Amygdala (tissue), 56 donors: Measurements from ENCODE around the gene DCUN1D2.
"Not testable (repeated sequence)": the region's sequence is repeated elsewhere in the genome, so short reads cannot be mapped to it uniquely, and the experiment has no call there.

Source experiments
- DNase-seq, 56 donors: peaks; one replicate each; lab custom pipeline; 2025; lab: John Stamatoyannopoulos, UW

The DCUN1D2 gene

DNA sequence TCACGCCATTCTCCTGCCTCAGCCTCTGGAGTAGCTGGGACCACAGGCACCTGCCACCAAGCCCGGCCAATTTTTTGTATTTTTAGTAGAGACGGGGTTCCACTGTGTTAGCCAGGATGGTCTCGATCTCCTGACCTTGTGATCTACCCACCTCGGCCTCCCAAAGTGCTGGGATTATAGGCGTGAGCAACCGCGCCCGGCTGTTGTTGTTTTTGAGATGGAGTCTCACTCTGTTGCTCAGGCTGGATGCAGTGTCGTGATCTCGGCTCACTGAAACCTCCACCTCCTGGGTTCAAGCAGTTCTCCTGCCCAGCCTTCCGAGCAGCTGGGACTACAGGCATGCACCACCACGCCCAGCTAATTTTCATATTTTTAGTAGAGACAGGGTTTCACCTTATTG, 31.9 kb upstream of the DCUN1D2 start:
- DNase-seq: not testable (repeated sequence)

- no peak for DNase-seq
Observed at GRCh38 chr13:113520571-113520970, 30.1 kb upstream of the DCUN1D2 start.

DNA sequence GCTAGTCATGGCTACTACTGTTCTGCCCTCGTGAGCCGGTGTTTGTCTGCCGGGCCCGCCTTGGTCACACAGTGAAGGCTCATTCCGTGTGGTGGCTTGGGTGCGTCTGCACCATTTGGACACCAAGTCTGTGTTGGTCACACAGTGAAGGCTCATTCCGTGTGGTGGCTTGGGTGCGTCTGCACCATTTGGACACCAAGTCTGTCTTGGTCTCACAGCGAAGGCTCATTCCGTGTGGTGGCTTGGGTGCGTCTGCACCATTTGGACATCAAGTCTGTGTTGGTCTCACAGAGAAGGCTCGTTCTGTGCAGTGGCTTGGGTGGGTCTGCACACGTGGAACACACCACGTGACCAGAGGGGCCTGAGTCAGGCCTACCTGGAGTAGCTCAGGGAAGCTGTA, 29.0 kb upstream of the DCUN1D2 start:
- no peak for DNase-seq

- DNase-seq: no peak
Observed at GRCh38 chr13:113518076-113518803, 27.7 kb upstream of the DCUN1D2 start.

DNA sequence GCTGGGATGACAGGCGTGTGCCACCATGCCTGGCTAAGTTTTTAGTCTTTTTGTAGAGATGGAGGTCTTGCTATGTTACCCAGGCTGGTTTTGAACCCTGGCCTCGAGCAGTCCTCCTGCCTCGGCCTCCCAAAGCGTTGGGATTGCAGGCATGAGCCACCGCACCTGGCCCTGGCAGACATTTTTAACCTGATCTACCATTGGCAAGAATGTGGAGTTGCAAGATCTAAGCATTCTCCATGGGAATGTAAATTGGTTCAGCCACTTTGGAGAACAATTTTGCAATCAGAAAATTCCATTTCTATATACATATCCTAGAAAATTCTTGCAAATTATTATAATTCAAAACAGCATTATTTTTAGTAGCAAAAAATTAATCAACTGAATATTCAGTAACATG, 24.3 kb upstream of the DCUN1D2 start:
- no peak for DNase-seq

DNA sequence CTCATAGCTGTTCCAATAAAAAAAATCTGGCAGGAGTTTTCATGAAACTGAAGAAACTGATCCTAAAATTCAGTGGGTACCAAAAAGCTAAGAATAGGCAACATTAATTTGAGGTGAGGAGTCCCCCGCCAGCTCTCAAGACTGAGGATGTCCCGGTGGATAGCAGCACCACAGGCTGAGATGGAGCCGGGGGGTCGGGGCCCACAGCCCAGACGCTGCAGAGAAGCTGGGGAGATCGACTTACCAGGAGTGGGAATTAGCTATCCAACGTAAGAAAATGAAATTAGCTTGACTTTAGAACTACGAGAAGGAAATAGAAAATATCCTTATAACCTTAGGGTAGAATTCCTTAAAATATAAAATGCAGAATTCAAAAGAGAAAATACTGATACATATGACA, 23.2 kb upstream of the DCUN1D2 start:
- DNase-seq: no peak

DNA sequence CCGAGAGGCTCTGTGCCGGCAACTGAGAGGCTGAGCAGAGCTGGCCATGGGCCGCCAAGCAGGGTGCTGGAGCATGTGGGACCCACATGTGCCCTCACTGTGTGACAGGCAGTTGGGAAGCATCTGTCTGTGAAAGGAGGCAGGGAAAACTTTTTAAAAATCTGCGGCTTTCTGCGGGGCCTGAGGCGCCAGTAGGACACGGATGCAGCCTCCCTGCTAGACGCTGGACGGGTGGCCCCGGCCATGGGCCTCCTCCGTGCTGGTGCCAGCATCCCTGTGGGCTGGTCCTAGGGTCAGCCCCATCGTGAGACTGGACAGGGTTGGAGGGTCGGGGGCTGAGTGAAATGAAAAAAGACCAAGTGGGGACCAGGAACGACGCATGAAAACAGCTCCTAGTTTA, 20.9 kb upstream of the DCUN1D2 start:
- DNase-seq: no peak

DNA sequence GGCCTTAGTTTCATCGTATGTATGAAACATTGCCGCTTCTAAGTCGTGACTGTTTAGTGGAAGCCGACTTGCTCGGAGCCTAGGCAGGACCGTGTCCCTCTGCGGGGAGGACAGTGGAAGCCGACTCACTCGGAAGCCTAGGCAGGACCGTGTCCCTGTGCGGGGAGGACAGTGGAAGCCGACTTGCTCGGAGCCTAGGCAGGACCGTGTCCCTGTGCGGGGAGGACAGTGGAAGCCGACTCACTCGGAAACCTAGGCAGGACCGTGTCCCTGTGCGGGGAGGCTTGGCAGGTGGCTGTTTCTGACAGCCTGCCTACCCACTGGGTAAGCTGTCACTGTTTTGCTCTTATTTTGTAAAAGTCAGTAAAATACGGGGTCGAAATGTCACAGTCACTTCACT, 20.4 kb upstream of the DCUN1D2 start:
- no peak for DNase-seq

GRCh38 chr13:113509989-113510388, 19.5 kb upstream of the DCUN1D2 start:
- no peak for DNase-seq

GRCh38 chr13:113508521-113509254, 18.2 kb upstream of the DCUN1D2 start:
- no peak for DNase-seq

DNA sequence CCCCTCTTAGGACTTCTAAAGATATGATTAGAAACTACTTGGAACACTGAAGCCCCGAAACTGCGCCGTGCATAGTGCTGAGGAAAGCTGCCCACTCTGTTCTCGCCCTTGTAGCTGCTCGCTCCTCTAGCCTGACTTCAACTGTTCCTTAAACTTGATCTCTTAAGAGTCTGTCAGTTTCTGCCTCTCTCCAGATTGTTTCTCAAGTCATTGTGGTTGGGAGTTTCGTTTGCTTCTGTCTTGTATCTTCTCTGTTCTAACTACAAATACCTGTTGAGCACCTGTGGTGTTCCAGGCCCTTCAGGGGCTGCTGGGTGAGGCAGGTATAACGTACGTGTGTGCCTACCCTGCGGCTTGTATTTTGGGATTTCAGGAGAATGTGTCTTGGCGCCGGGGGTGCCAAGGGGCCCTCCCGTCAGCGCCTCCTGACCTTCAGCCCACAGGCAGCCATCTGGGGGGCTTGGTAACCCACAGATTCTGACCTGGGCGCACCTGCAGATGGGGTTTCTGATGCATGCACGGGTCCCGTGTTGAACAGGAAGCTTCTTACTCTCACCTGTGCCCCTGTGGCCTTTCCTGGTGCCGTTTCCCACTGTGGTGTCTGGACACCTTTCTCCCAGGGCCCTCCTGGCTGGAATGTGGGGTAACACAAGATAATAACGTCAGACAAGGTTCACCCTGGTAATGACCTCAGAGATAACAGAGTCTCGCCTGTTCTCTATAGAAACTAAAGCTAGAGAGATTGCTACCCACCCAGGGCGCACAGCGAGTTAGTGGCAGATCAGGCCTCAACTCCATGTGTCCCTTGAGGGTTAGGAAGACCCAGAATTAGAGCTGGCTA, 17.2 kb upstream of the DCUN1D2 start:
- no peak for DNase-seq

GRCh38 chr13:113506871-113507388, 16.4 kb upstream of the DCUN1D2 start:
- no peak for DNase-seq

GRCh38 chr13:113506025-113506685, 15.6 kb upstream of the DCUN1D2 start:
- DNase-seq: peak in 1 of 56 donors; percentile 15

- no peak for DNase-seq
Observed at GRCh38 chr13:113502686-113503085, 12.2 kb upstream of the DCUN1D2 start.

DNA sequence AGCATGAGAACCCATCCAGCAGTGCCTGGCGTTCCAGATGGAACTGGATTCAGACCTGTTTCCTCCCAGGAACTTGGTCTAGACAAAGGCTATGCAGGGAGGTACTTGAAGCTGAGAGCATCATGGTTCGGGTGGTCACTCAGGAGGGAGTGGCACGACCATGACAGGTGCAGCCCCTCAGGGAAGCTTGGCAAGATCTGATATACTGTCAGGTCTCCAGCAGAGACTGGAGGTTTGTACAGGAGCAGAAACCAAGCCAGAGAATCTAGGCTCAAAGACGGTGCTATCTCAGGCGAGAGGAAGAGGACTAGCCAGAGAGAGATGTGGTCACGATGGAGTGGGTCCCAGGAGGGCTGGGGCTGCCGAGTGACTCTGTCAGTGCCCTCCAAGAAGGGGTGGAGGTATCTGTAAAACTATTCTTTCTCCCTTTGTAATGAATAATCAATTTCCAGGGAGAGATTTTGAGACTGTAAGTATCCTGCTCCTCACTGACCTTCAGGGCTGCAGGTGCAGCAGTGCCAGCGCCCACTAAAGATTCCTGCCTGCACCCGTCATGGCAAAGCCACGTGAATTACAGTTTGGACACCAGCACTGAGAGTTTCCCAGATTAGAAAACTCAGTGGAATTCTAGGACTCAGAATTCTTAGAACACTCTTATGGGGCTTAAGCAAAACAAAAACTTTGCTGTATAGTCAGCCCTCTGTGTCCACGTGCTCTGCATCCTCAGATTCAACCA, 10.2 kb upstream of the DCUN1D2 start:
- no peak for DNase-seq

GRCh38 chr13:113499936-113500335, 9.4 kb upstream of the DCUN1D2 start:
- DNase-seq: no peak

DNA sequence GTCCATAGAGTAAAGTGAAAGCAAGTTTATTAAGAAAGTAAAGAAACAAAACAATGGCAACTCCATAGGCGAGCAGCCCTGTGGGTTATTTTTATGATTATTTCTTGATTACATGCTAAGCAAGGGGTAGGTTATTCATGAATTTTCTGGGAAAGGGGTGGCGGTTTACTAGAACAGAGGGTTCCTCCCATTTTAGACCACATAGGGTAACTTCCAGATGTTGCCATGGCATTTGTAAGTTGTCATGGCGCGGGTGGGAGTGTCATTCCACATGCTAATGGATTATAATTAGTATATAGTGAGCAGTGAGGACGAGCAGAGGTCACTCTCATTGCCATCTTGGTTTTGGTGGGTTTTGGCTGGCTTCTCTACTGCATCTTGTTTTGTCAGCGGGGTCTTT, 8.4 kb upstream of the DCUN1D2 start:
- DNase-seq: no peak

- no peak for DNase-seq
Observed at GRCh38 chr13:113497217-113497616, 6.7 kb upstream of the DCUN1D2 start.

DNA sequence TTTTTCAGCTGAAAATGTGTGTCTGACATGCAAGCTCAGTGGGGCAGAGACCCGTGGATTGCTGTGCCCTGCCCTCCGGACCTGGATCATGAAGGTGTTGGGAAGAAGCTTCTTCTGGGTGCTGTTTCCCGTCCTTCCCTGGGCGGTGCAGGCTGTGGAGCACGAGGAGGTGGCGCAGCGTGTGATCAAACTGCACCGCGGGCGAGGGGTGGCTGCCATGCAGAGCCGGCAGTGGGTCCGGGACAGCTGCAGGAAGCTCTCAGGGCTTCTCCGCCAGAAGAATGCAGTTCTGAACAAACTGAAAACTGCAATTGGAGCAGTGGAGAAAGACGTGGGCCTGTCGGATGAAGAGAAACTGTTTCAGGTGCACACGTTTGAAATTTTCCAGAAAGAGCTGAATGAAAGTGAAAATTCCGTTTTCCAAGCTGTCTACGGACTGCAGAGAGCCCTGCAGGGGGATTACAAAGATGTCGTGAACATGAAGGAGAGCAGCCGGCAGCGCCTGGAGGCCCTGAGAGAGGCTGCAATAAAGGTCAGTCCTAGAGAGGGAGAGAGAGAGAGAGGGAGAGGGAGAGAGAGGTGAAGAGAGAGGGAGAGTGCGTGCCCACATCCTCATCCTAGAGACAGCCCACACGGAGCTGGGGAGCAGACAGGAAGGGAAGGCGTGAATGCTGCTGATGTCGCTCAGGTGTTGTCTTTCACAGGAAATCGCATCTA, 5.1 kb upstream of the DCUN1D2 start:
- DNase-seq: peak in 1 of 56 donors; percentile 14
